HG02588 (cell line): Measurements from ENCODE around the gene SNAI3.

Experiments used
- ATAC-seq: cut with Tn5 transposase; IDR thresholded peaks from one replicate; pipeline ENCODE4 v1.9.1; 2021; ENCODE audit warnings: mild to moderate bottlenecking, moderate library complexity; ENCODE audit not compliant: unreplicated experiment

Gene SNAI3

GRCh38 chr16:88636488-88637265, 49.6 kb downstream of the SNAI3 start:
- no peak for ATAC-seq

- no peak for ATAC-seq
These were observed 50.5 kb downstream of the SNAI3 start for GRCh38 chr16:88635671-88636319.

- ATAC-seq = no peak
These were observed 51.2 kb downstream of the SNAI3 start for GRCh38 chr16:88634994-88635670.

- ATAC-seq = peak; percentile 47
These were observed 51.9 kb downstream of the SNAI3 start for GRCh38 chr16:88634141-88634993.

GRCh38 chr16:88633684-88634140, 52.6 kb downstream of the SNAI3 start:
- peak; percentile 25 for ATAC-seq

- ATAC-seq = no peak
These were observed 53.7 kb downstream of the SNAI3 start for GRCh38 chr16:88632587-88632930.

GRCh38 chr16:88631920-88632586, 54.3 kb downstream of the SNAI3 start:
- no peak for ATAC-seq

GRCh38 chr16:88631384-88631783, 54.9 kb downstream of the SNAI3 start:
- ATAC-seq = no peak

GRCh38 chr16:88630941-88631340, 55.4 kb downstream of the SNAI3 start:
- ATAC-seq = no peak

- no peak for ATAC-seq
These were observed 55.9 kb downstream of the SNAI3 start for GRCh38 chr16:88630433-88630832.

- ATAC-seq = no peak
These were observed 56.5 kb downstream of the SNAI3 start for GRCh38 chr16:88629835-88630234.

GRCh38 chr16:88628512-88628974, 57.8 kb downstream of the SNAI3 start:
- no peak for ATAC-seq
